ENCODE results near the gene GFRA3. TPM values are rescaled to one million over a fixed set of nuclear protein-coding genes. Genes with fewer than 3 reads are reported as not detected.
"Not testable (repeated sequence)": the region's sequence is repeated elsewhere in the genome, so short reads cannot be mapped to it uniquely, and the experiment has no call there.

GFRA3 gene
- polyA plus RNA-seq, 1 experiment: not detected

DNA sequence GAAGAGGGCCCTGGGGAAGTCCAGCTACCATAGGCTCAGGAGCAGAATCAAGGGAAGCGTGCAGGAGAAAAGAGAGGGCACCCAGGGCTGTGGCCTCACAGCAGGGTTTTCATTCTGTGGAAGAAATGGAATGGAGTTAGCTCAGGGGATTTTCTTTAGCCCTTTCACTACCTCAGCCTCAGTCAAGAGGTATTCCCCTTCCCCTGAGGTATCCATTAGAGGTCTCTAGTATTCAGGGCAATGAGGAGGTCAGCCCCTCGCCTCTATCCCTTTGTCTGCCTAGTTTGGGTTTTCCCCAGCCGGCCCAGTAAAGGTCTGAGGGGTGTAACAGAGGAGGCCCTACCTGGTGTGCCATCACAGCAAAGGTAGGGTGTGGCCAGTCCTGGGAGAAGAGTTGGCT is 21.5 kb downstream of the GFRA3 start:
- ChIA-PET POLR2A (no interaction called here), CTCF (interaction anchor here (1.2 to 1.4 kb wide), 2 partner anchors 11 to 29 kb away, joined by 3 to 4 read pairs; no protein-coding TSS in a partner anchor)
- H3K27me3 ChIP-seq (ENCODE audit: control insufficient read depth, insufficient read depth, low read length): peaks cover 11% of the 10 kb centered on the region; the same call in 1 of the 2 replicates
- H3K4me3 ChIP-seq (ENCODE audit: low read depth, low read length): no peak overlapping the region
- TF ChIP-seq, protein P1, sequence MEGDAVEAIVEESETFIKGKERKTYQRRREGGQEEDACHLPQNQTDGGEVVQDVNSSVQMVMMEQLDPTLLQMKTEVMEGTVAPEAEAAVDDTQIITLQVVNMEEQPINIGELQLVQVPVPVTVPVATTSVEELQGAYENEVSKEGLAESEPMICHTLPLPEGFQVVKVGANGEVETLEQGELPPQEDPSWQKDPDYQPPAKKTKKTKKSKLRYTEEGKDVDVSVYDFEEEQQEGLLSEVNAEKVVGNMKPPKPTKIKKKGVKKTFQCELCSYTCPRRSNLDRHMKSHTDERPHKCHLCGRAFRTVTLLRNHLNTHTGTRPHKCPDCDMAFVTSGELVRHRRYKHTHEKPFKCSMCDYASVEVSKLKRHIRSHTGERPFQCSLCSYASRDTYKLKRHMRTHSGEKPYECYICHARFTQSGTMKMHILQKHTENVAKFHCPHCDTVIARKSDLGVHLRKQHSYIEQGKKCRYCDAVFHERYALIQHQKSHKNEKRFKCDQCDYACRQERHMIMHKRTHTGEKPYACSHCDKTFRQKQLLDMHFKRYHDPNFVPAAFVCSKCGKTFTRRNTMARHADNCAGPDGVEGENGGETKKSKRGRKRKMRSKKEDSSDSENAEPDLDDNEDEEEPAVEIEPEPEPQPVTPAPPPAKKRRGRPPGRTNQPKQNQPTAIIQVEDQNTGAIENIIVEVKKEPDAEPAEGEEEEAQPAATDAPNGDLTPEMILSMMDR (IDR thresholded peaks at IDR 0.05; ENCODE audit: insufficient read depth, low read depth, low read length): no peak
- DNase-seq (ENCODE audit: low read depth): no peak
- no peaks in the 10 kb centered on the region for H3K36me3 ChIP-seq (ENCODE audit: control insufficient read depth, insufficient read depth, low read length)

DNA sequence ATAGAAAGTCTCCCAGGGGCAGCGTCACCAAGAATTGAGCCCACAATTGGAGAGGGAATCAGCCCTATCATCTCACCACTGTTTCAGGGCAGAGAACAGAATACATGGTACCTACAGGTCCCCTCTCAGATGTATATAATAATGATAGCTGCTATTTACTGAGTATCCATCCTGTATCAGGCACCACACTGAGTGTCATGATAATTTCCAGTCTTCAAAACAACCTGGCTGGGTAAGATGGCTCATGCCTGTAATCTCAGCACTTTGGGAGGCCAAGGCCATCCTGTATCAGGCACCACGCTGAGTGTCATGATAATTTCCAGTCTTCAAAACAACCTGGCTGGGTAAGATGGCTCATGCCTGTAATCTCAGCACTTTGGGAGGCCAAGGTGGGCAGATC is 26.6 kb downstream of the GFRA3 start:
- H3K4me3 ChIP-seq (ENCODE audit: low read depth, low read length); POLR2A ChIA-PET; H3K36me3 ChIP-seq (ENCODE audit: control insufficient read depth, insufficient read depth, low read length); DNase-seq (ENCODE audit: low read depth): not testable (repeated sequence)
- peaks cover 12% of the 10 kb centered on the region; the same call in 1 of the 2 replicates for H3K27me3 ChIP-seq (ENCODE audit: control insufficient read depth, insufficient read depth, low read length)
- CTCF ChIA-PET: interaction anchor here (0.8 kb wide), 1 partner anchor 141 kb away, joined by 3 read pairs; no protein-coding TSS in a partner anchor

GRCh38 chr5:138246822-138247221 is 27.6 kb downstream of the GFRA3 start:
- POLR2A ChIA-PET: no interaction called here

GRCh38 chr5:138246334-138246733 is 28.1 kb downstream of the GFRA3 start:
- CTCF ChIA-PET: no interaction called here
- DNase-seq (ENCODE audit: low read depth): no peak
- POLR2A ChIA-PET: no interaction called here
- TF ChIP-seq, protein P1 (IDR thresholded peaks at IDR 0.05; ENCODE audit: insufficient read depth, low read depth, low read length): no peak
- H3K4me3 ChIP-seq (ENCODE audit: low read depth, low read length): no peak overlapping the region
- H3K36me3 ChIP-seq (ENCODE audit: control insufficient read depth, insufficient read depth, low read length): no peaks in the 10 kb centered on the region
- H3K27me3 ChIP-seq (ENCODE audit: control insufficient read depth, insufficient read depth, low read length): peaks cover 22% of the 10 kb centered on the region

More at GRCh38 chr5:138246822-138247221, 27.6 kb downstream of the GFRA3 start:
- DNase-seq (ENCODE audit: low read depth): no peak
- CTCF ChIA-PET: no interaction called here
- Histone ChIP-seq H3K27me3 (ENCODE audit: control insufficient read depth, insufficient read depth, low read length) (peaks cover 19% of the 10 kb centered on the region), H3K36me3 (ENCODE audit: control insufficient read depth, insufficient read depth, low read length) (no peaks in the 10 kb centered on the region), H3K4me3 (ENCODE audit: low read depth, low read length) (no peak overlapping the region)
- TF ChIP-seq, protein P1 (IDR thresholded peaks at IDR 0.05; ENCODE audit: insufficient read depth, low read depth, low read length): no peak

DNA sequence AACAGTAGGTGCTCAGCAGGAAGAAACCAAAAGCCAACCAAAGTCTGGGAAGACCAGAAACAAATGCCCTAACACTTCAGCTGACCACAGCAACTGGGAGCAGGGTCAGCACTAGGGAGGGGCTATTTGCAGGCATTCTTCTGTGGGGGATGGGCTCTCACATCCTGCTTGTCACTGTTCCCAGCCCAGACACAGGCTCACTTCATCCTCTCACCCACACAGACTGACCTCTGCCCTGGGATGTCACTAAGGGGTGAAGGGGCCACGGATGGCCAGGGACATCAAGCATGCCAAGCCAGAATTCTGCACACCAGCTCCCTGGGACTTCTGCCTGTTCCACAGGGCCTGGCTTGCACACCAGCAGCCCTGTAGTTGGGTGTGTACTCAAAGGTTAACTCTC is 28.7 kb downstream of the GFRA3 start:
- H3K4me3 ChIP-seq (ENCODE audit: low read depth, low read length): no peak overlapping the region
- H3K27me3 ChIP-seq (ENCODE audit: control insufficient read depth, insufficient read depth, low read length): peaks cover 27% of the 10 kb centered on the region
- CTCF ChIA-PET: no interaction called here
- TF ChIP-seq, protein P1 (IDR thresholded peaks at IDR 0.05; ENCODE audit: insufficient read depth, low read depth, low read length): no peak
- no peaks in the 10 kb centered on the region for H3K36me3 ChIP-seq (ENCODE audit: control insufficient read depth, insufficient read depth, low read length)
- POLR2A ChIA-PET: no interaction called here
- DNase-seq (ENCODE audit: low read depth): no peak

GRCh38 chr5:138243794-138244193 is 30.6 kb downstream of the GFRA3 start:
- TF ChIP-seq, protein P1 (IDR thresholded peaks at IDR 0.05; ENCODE audit: insufficient read depth, low read depth, low read length): no peak
- no peak for DNase-seq (ENCODE audit: low read depth)
- Histone ChIP-seq H3K36me3 (ENCODE audit: control insufficient read depth, insufficient read depth, low read length) (no peaks in the 10 kb centered on the region), H3K4me3 (ENCODE audit: low read depth, low read length) (no peak overlapping the region), H3K27me3 (ENCODE audit: control insufficient read depth, insufficient read depth, low read length) (peaks cover 31% of the 10 kb centered on the region)
- CTCF ChIA-PET: interaction anchor here (0.9 to 2.7 kb wide), 5 partner anchors 9 to 91 kb away, joined by 3 to 15 read pairs (median 4); no protein-coding TSS in a partner anchor
- POLR2A ChIA-PET: no interaction called here
